Amniotic stem cell (primary cell): ENCODE data around the gene ZNF333.

Experiments used
- DNase-seq: peaks from one replicate; lab custom pipeline; 2025; lab: John Stamatoyannopoulos, UW

Gene ZNF333

GRCh38 chr19:14689598-14690503, at the start of gene ZNF333:
ZNF333 (plus strand) TSS chr19:14690048; CDS start chr19:14693492, 3,444 bp downstream.
- peak; percentile 66 for DNase-seq

- no peak for DNase-seq
These were observed 41.3 kb upstream of the ZNF333 start for GRCh38 chr19:14648506-14648905.

- no peak for DNase-seq
These were observed 40.8 kb upstream of the ZNF333 start for GRCh38 chr19:14649020-14649419.

GRCh38 chr19:14650161-14650560, 39.7 kb upstream of the ZNF333 start:
- no peak for DNase-seq

GRCh38 chr19:14654786-14655560, 34.9 kb upstream of the ZNF333 start:
- DNase-seq: no peak

GRCh38 chr19:14655726-14656125, 34.1 kb upstream of the ZNF333 start:
- DNase-seq: no peak

GRCh38 chr19:14659874-14660489, 29.9 kb upstream of the ZNF333 start:
- DNase-seq: no peak

- DNase-seq: no peak
These were observed 28.4 kb upstream of the ZNF333 start for GRCh38 chr19:14661372-14661924.

- no peak for DNase-seq
These were observed 19.9 kb upstream of the ZNF333 start for GRCh38 chr19:14669940-14670339.

GRCh38 chr19:14670408-14670807, 19.4 kb upstream of the ZNF333 start:
- no peak for DNase-seq

GRCh38 chr19:14672188-14672872, 17.5 kb upstream of the ZNF333 start:
- DNase-seq: no peak

GRCh38 chr19:14673088-14673487, 16.8 kb upstream of the ZNF333 start:
- no peak for DNase-seq

GRCh38 chr19:14674764-14675163, 15.1 kb upstream of the ZNF333 start, which contains the start of gene ADGRE3:
ADGRE3 (minus strand) TSS chr19:14674844; CDS start chr19:14674770, 74 bp downstream.
- DNase-seq: no peak

GRCh38 chr19:14676762-14677161, 13.1 kb upstream of the ZNF333 start:
- no peak for DNase-seq

- no peak for DNase-seq
These were observed 12.4 kb upstream of the ZNF333 start for GRCh38 chr19:14677464-14677863.

GRCh38 chr19:14678199-14678598, 11.6 kb upstream of the ZNF333 start:
- no peak for DNase-seq

- no peak for DNase-seq
These were observed 7.8 kb upstream of the ZNF333 start for GRCh38 chr19:14682084-14682483.

- DNase-seq: no peak
These were observed 6.4 kb upstream of the ZNF333 start for GRCh38 chr19:14683439-14683838.

- no peak for DNase-seq
These were observed 3.4 kb upstream of the ZNF333 start for GRCh38 chr19:14686411-14686810.

- no peak for DNase-seq
These were observed 4.9 kb downstream of the ZNF333 start for GRCh38 chr19:14694641-14695266.

- no peak for DNase-seq
These were observed 5.6 kb downstream of the ZNF333 start for GRCh38 chr19:14695471-14695870.
